NCI-H1105 (cell line): ENCODE results near the gene EEIG1.
"Not testable (repeated sequence)": the region's sequence is repeated elsewhere in the genome, so short reads cannot be mapped to it uniquely, and the experiment has no call there.

ENCODE experiments used
- DNase-seq: peaks from one replicate; lab custom pipeline; 2025; lab: John Stamatoyannopoulos, UW

EEIG1 gene

DNA sequence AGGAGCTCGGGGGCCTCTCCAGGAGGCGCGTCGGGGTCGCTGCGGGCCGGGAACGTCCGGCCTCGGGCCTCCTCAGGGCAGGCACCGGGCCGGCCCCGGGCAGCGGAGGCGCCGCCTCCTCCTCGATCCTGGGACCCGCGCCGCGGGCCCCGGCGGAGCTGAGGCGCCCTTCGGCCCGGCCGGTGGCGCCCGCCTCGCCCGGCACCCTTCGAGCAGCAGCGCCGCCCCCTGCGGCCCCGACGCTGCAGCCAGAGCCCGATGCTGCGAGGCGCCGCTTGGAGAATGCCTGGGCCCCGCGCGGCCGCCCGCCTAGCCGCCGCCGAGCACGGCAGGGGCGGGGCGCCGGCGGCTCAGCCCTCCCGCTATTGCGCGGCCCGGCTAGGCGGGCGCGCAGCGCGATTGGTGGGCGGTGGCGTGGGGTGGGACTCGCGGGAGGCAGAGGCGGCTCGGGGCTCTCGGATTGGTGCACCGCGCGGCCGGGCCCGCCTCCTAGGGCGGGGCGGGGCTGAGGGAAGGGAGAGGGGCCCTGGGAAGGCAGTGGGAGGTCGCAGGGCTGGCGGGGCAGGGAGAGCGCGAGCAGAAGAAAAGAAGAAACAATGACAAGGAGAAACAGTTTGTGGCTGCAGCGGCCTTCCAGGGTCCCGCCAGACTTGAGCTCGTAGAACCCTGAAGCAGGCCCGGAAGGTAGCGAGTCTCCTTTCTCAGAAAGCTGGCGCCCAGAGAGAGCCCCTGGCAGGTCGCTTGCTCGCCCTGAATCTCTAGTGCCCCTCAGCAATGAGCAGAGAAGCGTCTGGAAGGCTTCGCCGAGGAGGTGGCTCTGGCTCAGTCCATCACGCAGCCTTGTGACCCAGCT lies at the start of gene EEIG1:
TSS of gene EEIG1 (minus strand) at position 284 of the 853 bp plus-strand sequence. CDS start 852 bp downstream, outside the sequence.
- peak; percentile 91 for DNase-seq

DNA sequence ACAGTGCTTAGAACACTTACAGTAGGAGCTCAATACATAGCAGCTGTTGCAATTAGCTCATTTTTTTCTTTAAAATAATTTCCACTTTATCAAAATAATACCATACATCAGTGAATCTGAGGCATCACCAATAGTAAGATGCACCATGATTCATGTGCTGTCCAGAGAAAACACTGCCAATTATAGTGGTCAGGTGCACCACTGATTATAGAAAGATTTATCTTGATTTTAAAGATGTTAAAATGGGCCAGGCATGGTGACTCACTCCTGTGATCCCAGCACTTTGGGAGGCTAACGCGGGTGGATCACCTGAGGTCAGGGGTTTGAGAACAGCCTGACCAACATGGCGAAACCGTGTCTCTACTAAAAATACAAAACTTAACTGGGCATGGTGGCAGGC lies 46.9 kb upstream of the EEIG1 start:
- DNase-seq = no peak

GRCh38 chr9:128026773-128027541 lies 46.2 kb upstream of the EEIG1 start:
- no peak for DNase-seq

GRCh38 chr9:128026255-128026772 lies 45.5 kb upstream of the EEIG1 start:
- no peak for DNase-seq

GRCh38 chr9:128025736-128026135 lies 44.9 kb upstream of the EEIG1 start:
- no peak for DNase-seq

DNA sequence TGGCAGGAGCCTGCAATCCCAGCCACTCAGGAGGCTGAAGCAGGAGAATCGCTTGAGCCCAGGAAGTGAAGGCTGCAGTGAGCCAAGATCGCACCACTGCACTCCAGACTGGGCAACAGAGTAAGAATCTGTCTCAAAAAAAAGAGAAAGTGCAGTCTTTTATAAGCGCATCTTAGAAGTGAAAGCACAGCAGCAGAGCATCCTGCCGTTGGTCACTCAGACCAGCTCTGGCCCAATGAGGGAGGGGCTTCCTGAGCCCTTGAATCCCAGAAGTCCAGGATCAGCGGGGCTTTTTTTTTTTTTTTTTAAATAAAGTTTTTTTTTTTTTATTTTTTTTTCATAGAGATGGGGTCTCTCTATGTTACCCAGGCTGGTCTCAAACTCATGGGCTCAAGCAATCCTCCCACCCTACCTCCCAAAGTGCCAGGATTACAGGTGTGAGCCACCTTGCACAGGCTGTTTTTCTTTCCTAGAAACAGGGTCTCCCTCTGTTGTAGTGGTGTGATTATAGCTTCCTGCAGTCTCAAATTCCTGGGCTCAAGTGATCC lies 44.0 kb upstream of the EEIG1 start:
- no peak for DNase-seq

- DNase-seq = not testable (repeated sequence)
Measured at GRCh38 chr9:128023671-128024070, 42.9 kb upstream of the EEIG1 start.

DNA sequence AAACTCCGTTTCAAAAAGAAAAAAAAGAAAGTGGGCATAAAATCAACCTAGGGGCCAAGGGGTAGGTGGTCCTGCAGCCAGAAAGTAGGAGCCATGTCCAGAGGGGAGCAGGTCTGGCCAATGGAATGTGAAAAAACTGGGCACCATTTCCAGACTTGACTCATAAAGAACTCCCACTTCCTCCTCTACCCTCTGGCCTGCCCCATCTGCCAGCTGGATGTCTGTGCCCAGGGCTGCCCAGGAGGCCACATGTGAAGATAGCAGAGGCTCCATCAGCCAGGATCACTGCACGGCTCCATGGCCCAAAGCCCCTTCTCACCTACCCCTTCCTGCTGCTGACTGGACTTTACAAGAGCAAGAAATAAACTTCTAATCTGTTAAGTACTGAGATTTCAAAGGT lies 42.1 kb upstream of the EEIG1 start:
- DNase-seq = no peak

- DNase-seq = no peak
Measured at GRCh38 chr9:128021098-128021497, 40.3 kb upstream of the EEIG1 start.

- DNase-seq = no peak
Measured at GRCh38 chr9:128020692-128021091, 39.9 kb upstream of the EEIG1 start.

DNA sequence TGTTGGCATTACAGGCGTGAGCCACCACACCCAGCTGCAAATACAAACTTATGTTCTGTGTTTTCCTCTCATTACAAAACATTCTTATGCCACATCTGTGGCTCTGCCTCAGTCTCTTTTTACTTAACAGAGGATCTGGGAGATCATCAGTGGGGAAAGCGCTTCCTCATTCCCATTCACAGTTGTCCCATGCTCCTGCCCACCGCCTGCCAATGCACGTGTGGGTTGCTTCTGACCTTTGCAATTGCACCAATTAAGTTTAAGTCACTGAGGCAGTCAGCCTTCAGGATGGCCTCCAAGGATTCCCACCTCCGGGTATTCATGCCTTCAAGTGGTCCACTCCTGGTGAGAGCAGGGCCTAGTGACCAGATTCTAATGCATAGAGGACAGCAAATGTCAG lies 34.9 kb upstream of the EEIG1 start:
- DNase-seq = no peak

GRCh38 chr9:128011071-128011817 lies 30.5 kb upstream of the EEIG1 start:
- no peak for DNase-seq

- DNase-seq = no peak
Measured at GRCh38 chr9:128009639-128010038, 28.9 kb upstream of the EEIG1 start.

DNA sequence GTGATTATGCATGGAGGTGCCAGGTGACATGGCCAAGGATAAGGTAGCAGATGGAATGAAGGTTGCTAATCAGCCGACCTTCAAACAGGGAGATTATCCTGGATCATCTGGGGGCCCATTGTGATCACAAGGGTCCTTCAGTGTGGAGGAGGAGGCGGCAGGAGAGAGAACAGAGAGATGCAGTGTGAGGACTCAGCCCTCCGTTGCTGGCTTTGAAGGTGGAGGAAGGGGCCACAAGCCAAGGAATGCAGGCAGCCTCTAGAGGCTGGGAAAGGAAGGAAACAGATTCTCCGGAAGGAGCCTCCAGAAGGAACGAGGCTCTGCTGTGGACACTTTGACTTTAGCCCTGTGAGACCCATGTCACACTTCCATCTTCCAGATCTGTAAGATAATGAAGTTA lies 27.4 kb upstream of the EEIG1 start:
- no peak for DNase-seq

DNA sequence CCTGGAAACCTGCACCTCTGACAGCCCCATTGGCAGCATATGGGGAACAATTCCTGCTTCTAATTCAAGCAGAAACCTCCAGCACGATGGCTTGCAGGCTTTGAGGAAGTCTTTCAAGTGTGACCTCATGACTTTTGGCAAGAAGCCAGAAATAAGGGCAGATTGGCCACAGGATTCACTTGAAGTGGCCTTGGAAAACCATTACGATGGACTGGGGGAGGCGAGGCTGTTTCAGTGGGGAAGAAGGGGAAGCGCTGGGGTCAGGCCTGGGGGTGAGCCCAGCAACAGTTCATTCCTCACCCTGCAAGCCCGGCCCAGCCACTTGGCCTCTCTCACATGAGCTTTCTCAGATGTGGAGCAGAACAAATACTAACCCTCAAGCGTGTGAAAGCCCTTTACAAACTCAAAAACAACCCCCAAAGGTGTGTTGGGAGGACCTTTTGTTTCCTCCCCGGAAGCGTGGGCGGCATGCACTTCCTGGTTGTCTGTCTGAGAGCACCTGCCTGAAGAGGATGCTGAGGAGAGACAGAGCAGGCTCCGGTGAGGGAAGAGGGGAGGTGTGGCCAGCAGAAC lies 26.9 kb upstream of the EEIG1 start:
- no peak for DNase-seq

GRCh38 chr9:128006332-128006996 lies 25.7 kb upstream of the EEIG1 start:
- no peak for DNase-seq

GRCh38 chr9:128005923-128006322 lies 25.1 kb upstream of the EEIG1 start:
- no peak for DNase-seq

DNA sequence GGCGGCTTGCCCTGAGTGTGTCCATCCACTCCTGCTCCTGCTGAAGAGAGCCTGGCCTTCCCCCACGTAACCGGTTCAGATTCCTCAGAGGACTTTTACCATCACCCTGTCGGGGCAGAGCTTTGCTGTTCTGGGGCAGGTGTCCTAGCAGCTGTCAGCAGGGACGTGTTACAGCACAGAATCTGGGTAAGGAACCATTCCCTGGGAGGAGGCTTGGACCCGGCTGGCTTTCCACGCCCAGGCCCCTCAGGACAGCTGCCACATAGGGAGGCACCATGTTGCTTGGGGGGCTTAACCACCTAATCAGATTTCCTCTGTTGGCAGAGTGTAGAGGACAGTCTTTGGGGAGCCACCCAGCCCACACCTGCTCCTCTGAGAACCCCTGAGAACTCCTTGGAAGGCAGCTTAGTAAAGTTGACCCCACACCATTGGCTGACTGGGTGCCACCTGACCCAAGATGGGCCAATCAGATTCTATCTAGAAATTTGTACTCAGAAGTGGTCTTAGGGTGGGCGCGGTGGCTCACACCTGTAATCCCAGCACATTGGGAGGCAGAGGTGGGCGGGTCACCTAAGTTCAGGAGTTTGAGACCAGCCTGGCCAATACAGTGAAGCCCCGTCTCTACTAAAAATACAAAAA lies 23.3 kb upstream of the EEIG1 start:
- DNase-seq = no peak

- DNase-seq = no peak
Measured at GRCh38 chr9:128002959-128003358, 22.2 kb upstream of the EEIG1 start.

DNA sequence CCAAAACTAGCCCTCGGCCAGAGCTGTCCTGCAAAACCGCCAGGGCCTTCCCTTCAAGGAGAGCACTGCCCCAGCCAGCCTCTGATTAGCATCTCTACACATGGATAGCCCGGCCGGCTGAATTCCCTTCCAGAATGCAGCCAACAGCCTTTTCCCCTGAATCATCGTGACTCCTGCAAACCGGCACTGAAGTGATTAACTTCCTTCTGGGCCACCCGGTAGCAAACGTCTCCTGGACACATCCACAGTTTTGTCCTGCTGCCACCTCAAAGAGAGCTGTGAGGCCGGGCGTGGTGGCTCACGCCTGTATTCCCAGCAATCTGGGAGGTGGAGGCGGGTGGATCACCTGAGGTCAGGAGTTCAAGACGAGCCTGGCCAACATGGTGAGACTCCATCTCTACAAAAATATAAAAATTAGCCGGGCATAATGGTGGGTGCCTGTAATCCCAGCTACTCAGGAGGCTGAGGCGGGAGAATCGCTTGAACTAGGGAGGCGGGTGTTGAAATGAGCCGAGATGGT lies 21.1 kb upstream of the EEIG1 start:
- DNase-seq = no peak
